Subcutaneous adipose tissue (tissue), 4 donors: ENCODE measurements around the gene CAMTA1. TPM values are rescaled to one million over a fixed set of nuclear protein-coding genes. Genes with fewer than 3 reads are reported as not detected.

ENCODE experiments used
- CTCF ChIP-seq: fragments of 450-650 bp; IDR thresholded peaks from one replicate; pipeline ENCODE4 v1.5.1; 2016; ENCODE audit warnings: low read depth, mild to moderate bottlenecking, control low read depth, antibody characterized with exemption, moderate library complexity
- total RNA-seq, 4 donors: library from RNA; depleted of rRNA; stranded (reverse); fragments of >200 nt; gene quantifications; one replicate each; pipeline ENCODE4 v1.1.0, GENCODE V29; 2016

CAMTA1 gene
- total RNA-seq, 4 donors from 2014 or later, result 58.6 to 82.5 (median 78.0) TPM

- no peak for TF ChIP-seq CTCF
Measured at GRCh38 chr1:7560601-7561181, 775.4 kb downstream of the CAMTA1 start.

GRCh38 chr1:7561331-7561921 lies 776.2 kb downstream of the CAMTA1 start:
- no peak for TF ChIP-seq CTCF

GRCh38 chr1:7561936-7562728 lies 776.9 kb downstream of the CAMTA1 start:
- no peak for TF ChIP-seq CTCF

- no peak for TF ChIP-seq CTCF
Measured at GRCh38 chr1:7562729-7563605, 777.7 kb downstream of the CAMTA1 start.

- TF ChIP-seq CTCF, result no peak
Measured at GRCh38 chr1:7564137-7564536, 778.9 kb downstream of the CAMTA1 start.

DNA sequence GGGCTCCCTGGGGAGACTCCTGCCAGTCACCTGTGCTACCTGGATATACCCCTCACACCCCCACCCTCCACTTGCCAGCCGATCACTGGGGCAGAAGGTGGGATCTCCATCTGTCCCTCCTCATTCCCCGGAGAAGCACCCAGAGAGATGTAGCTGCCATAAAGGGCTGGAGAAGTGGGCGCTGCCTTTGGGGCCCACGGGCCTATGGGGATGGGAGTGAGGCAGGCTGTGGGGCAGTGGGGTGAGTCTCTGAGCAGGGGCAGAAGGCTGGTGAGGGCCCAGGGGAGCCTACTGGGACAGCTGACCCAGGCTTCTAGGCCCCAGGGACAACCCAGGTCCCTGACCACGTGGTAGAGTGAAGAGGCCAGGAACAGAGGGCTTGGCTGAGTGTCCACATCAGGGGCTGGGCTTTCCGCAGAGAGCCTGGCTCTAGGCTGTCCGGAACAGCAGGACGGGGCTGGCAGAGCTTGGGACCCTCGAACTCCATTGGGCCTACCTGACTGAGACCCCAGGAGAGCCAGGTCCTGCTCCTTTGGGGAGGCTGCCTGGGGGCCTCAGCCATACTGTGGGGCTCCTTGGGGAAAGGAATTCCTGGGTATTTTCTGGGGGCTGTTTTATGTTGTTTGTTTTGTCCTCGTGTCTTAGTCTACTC lies 780.0 kb downstream of the CAMTA1 start:
- TF ChIP-seq CTCF, result no peak
